Gastroesophageal sphincter (tissue), 4 donors: ENCODE data around the gene TARBP1. TPM values are rescaled to one million over a fixed set of nuclear protein-coding genes. Genes with fewer than 3 reads are reported as not detected.
"Not testable (repeated sequence)": the region's sequence is repeated elsewhere in the genome, so short reads cannot be mapped to it uniquely, and the experiment has no call there.

ENCODE experiments used
- ATAC-seq: fragments of 150-250 bp; one replicate; pipeline ENCODE4 v1.9.1; 2016; ENCODE audit warnings: mild to moderate bottlenecking, moderate library complexity
- H3K27ac ChIP-seq, 4 donors: fragments of 200-600 bp; sonication (generic) in 3 of 4; 1 replicate in 3 of 4; 2 replicates in 1 of 4; pipeline ENCODE4 v1.5.1; 2016 to 2019
- H3K27me3 ChIP-seq: fragments of 200-600 bp; sonication (generic); one replicate; pipeline ENCODE4 v1.5.1; 2019
- H3K36me3 ChIP-seq, 2 donors: fragments of 200-600 bp; sonication (generic); one replicate each; pipeline ENCODE4 v1.5.1; 2019; ENCODE audit warnings: control low read depth in 1 of 2
- H3K4me1 ChIP-seq, 3 donors: fragments of 200-600 bp; sonication (generic); 1 replicate in 2 of 3; 2 replicates in 1 of 3; pipeline ENCODE4 v1.5.1; 2016 to 2019; ENCODE audit warnings: control low read depth in 2 of 3
- H3K4me3 ChIP-seq, 2 donors: fragments of 200-600 bp; sonication (generic); one replicate each; pipeline ENCODE4 v1.5.1; 2019; ENCODE audit warnings: mild to moderate bottlenecking in 1 of 2, moderate library complexity in 1 of 2
- H3K9me3 ChIP-seq, 3 donors: fragments of 200-600 bp; sonication (generic); one replicate each; pipeline ENCODE4 v1.5.1; 2017 to 2019; ENCODE audit warnings: control low read depth in 2 of 3
- EP300 ChIP-seq: sonication (generic); formaldehyde crosslinking; IDR thresholded peaks from one replicate; pipeline ENCODE4 v1.6.1; 2017; ENCODE audit warnings: antibody characterized with exemption, mild to moderate bottlenecking
- POLR2A ChIP-seq, 2 donors: fragments of 450-650 bp; IDR thresholded peaks; one replicate each; pipeline ENCODE4 v1.6.1; 2017; ENCODE audit warnings: antibody characterized with exemption in 2 of 2, mild to moderate bottlenecking in 2 of 2, moderate library complexity in 1 of 2
- POLR2AphosphoS5 ChIP-seq: sonication (generic); formaldehyde crosslinking; IDR thresholded peaks from one replicate; pipeline ENCODE4 v1.6.1; 2017; ENCODE audit warnings: antibody characterized with exemption
- WGBS, 2 donors: methylation state at CpG; one replicate each; pipeline ENCODE4 v1.1.5; 2018; ENCODE audit warnings: low coverage in 1 of 2; 5-methylcytosine and 5-hydroxymethylcytosine counted together
- total RNA-seq, 4 donors: library from RNA; depleted of rRNA; stranded (reverse); fragments of >200 nt; gene quantifications; one replicate each; pipeline ENCODE4 v1.1.0, GENCODE V29; 2016
- TF ChIP-seq, protein P1 (sequence below), 4 experiments: fragments of 200-600 bp in 2 of 4; fragments of 450-650 bp in 2 of 4; sonication (generic) in 1 of 4; IDR thresholded peaks; one replicate each; pipeline ENCODE4 v1.5.1; 2017 to 2019; ENCODE audit warnings: antibody characterized with exemption in 4 of 4, mild to moderate bottlenecking in 2 of 4, moderate library complexity in 2 of 4

Gene TARBP1
- total RNA-seq, 4 donors from 2014 or later = 6.7 to 9.6 (median 8.7) TPM

DNA sequence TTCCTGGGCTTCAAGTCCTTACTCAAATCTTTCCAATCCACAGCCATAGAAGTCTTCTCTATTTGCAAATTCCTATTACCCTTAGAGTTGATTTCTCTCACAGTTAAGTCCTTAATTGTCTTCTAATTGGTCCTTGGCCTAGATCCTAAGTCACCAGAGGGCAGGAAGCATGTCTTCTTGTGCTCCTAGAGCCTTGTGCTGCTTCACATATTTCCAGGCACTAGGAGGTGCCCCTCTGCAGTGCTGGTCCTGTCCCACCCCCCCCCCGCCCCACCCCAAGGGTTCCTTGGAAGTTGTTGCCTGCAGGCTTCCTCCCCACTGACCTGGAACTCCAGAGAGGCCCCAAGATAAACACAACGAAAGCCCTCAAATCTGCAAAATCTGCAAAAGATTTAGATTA is 28.1 kb upstream of the TARBP1 start:
- no peaks in the 10 kb centered on the region for H3K27me3 ChIP-seq
- no peak overlapping the region for H3K4me3 ChIP-seq
- ATAC-seq = no peak
- peaks cover 0 to 20% (median 0%) of the 10 kb centered on the region in 3 donors for H3K4me1 ChIP-seq
- TF ChIP-seq POLR2AphosphoS5 (no peak), POLR2A (IDR thresholded peaks at IDR 0.05) (no peak), EP300 (no peak)
- TF ChIP-seq, protein P1, sequence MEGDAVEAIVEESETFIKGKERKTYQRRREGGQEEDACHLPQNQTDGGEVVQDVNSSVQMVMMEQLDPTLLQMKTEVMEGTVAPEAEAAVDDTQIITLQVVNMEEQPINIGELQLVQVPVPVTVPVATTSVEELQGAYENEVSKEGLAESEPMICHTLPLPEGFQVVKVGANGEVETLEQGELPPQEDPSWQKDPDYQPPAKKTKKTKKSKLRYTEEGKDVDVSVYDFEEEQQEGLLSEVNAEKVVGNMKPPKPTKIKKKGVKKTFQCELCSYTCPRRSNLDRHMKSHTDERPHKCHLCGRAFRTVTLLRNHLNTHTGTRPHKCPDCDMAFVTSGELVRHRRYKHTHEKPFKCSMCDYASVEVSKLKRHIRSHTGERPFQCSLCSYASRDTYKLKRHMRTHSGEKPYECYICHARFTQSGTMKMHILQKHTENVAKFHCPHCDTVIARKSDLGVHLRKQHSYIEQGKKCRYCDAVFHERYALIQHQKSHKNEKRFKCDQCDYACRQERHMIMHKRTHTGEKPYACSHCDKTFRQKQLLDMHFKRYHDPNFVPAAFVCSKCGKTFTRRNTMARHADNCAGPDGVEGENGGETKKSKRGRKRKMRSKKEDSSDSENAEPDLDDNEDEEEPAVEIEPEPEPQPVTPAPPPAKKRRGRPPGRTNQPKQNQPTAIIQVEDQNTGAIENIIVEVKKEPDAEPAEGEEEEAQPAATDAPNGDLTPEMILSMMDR (IDR thresholded peaks at IDR 0.05) = no peak
- no peaks in the 10 kb centered on the region for H3K9me3 ChIP-seq
- H3K27ac ChIP-seq = no peak overlapping the region
- no CpG with 5 or more reads among the region's 2 CpGs for WGBS, 2 donors
- no peaks in the 10 kb centered on the region for H3K36me3 ChIP-seq

DNA sequence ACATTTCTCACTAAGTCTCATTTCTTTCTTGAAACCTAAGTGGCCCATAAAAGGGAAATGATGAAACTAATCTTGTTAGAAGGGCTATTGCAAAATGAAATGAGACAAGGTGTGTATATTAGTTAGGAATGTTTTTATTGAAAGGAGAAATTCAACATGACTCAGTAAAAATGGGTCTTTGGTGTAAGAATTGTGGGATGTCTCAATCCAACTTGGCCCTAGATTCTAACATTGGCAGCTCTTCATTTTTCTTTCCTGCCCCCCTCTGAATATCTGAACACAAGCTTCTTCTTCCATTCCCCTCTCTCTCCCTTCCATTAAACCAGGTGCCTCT is 26.8 kb upstream of the TARBP1 start:
- Histone ChIP-seq H3K4me3 (no peak overlapping the region), H3K4me1 (peaks cover 0 to 27% (median 0%) of the 10 kb centered on the region in 3 donors), H3K9me3 (no peaks in the 10 kb centered on the region), H3K36me3 (no peaks in the 10 kb centered on the region), H3K27ac (no peak overlapping the region), H3K27me3 (no peaks in the 10 kb centered on the region)
- TF ChIP-seq POLR2A (IDR thresholded peaks at IDR 0.05) (no peak), EP300 (no peak), POLR2AphosphoS5 (peak; percentile 24)
- TF ChIP-seq, protein P1 (IDR thresholded peaks at IDR 0.05) = no peak
- ATAC-seq = peak; percentile 44

GRCh38 chr1:234504969-234505768 is 26.2 kb upstream of the TARBP1 start:
- H3K27ac ChIP-seq = peak overlapping the region in 1 of 4 donors; percentile 7
- no peak overlapping the region for H3K4me3 ChIP-seq
- TF ChIP-seq POLR2AphosphoS5 (no peak), EP300 (no peak), POLR2A (IDR thresholded peaks at IDR 0.05) (no peak)
- TF ChIP-seq, protein P1 (IDR thresholded peaks at IDR 0.05) = no peak

DNA sequence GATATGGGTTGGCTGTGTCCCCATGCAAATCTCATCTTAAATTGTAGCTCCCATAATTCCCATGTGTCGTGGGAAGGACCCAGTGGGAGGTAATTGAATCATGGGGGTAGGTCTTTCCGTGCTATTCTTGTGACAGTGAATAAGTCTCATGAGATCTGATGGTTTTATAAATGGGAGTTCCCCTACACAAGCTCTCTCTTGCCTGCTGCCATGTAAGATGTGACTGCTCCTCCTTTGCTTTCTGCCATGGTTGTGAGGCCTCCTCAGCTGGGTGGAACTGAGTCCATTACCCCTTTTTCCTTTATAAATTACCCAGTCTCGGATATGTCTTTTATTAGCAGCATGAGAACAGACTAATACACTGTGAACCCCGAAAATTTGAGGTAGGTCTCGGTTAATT is 25.3 kb upstream of the TARBP1 start:
- H3K27me3 ChIP-seq = not testable (repeated sequence)
- WGBS, 2 donors = 72 to 94% methylated on average over 3 to 4 of the region's 5 CpGs

More at GRCh38 chr1:234504969-234505768, 26.2 kb upstream of the TARBP1 start:
- Histone ChIP-seq H3K36me3 (no peaks in the 10 kb centered on the region), H3K4me1 (peaks cover 0 to 33% (median 3%) of the 10 kb centered on the region in 3 donors), H3K9me3 (no peaks in the 10 kb centered on the region), H3K27me3 (no peaks in the 10 kb centered on the region)
- WGBS, 2 donors = 94 to 96% methylated on average over 3 of the region's 4 CpGs
- ATAC-seq = no peak

DNA sequence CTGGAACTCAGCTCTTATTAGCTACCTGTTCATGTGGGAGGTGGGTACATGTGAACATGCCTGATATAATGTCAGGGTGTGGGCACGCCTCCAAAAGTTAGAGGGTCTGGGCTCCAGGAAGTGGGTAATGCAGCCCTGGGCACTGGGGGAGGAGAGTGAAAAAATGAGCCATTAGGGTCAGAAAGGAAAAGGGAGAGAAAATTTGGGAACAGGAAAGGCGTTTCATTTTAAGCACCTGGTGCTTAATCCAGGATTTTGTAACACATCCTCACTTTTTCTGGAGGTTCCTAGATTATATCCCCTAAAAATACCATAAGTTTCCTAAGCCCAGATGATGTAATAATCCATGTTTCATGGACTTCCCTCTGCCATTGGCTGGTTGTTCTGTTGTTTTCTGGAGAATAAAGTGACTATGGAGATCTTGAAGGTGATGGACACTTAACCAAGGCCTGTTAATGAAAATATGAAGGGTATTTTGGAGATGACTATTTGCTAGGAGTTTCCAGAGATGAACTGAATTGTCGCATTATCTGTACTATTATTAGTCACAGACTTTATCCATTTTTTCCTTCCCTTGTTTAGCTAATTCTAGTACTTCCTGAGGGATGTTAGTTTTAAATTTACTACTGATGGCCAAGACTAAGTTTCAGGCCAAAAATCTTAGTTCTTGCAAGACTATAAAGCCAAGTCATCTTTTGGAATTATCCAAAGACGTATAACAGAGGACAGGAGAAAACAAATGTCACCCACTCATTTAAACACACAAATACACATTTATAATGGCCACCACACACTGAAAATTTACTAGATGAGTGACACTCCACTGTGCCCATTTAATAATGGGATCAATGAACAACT is 24.4 kb upstream of the TARBP1 start:
- ATAC-seq = no peak

More for the DNA sequence above, 25.3 kb upstream of the TARBP1 start:
- not testable (repeated sequence) for H3K36me3 ChIP-seq, H3K4me3 ChIP-seq, ATAC-seq, H3K9me3 ChIP-seq
- peak overlapping the region in 2 of 4 donors; percentile 50 to 88 for H3K27ac ChIP-seq
- peaks cover 0 to 37% (median 13%) of the 10 kb centered on the region in 3 donors for H3K4me1 ChIP-seq

More for the DNA sequence above, 24.4 kb upstream of the TARBP1 start:
- Histone ChIP-seq H3K4me1 (peaks cover 0 to 44% (median 13%) of the 10 kb centered on the region in 3 donors), H3K27me3 (no peaks in the 10 kb centered on the region), H3K27ac (peak overlapping the region; percentile 49 to 88 (median 58)), H3K36me3 (no peaks in the 10 kb centered on the region), H3K9me3 (no peaks in the 10 kb centered on the region), H3K4me3 (no peak overlapping the region)
- 36 to 69% methylated on average over 4 of the region's 4 CpGs for WGBS, 2 donors
- TF ChIP-seq EP300 (no peak), POLR2A (IDR thresholded peaks at IDR 0.05) (no peak), POLR2AphosphoS5 (no peak)
- TF ChIP-seq, protein P1 (IDR thresholded peaks at IDR 0.05) = no peak
